Esophagus muscularis mucosa (tissue), 4 donors: Measurements from ENCODE around the gene ITFG2. TPM values are rescaled to one million over a fixed set of nuclear protein-coding genes. Genes with fewer than 3 reads are reported as not detected.

Source experiments
- DNase-seq: peaks from one replicate; pipeline ENCODE4 v3.0.0-alpha.2; 2017; ENCODE audit errors: extremely low spot score
- H3K27ac ChIP-seq, 4 donors: fragments of 200-600 bp; sonication (generic); replicated peaks in 1 of 4; 1 replicate in 3 of 4; 2 replicates in 1 of 4; pipeline ENCODE4 v1.5.1; 2016 to 2019; ENCODE audit warnings: mild to moderate bottlenecking in 1 of 4
- H3K27me3 ChIP-seq, 4 donors: fragments of 200-600 bp; sonication (generic); one replicate each; pipeline versions ENCODE4 v1.5.1 to v1.6.0; 2016 to 2019
- H3K36me3 ChIP-seq, 4 donors: fragments of 200-600 bp; sonication (generic); one replicate each; pipeline ENCODE4 v1.5.1; 2016 to 2019
- H3K4me1 ChIP-seq, 4 donors: fragments of 200-600 bp; sonication (generic); one replicate each; pipeline ENCODE4 v1.5.1; 2016 to 2019
- H3K4me3 ChIP-seq, 4 donors: fragments of 200-600 bp; sonication (generic); 1 replicate in 2 of 4; 2 replicates in 2 of 4; pipeline ENCODE4 v1.5.1; 2016 to 2019; ENCODE audit warnings: mild to moderate bottlenecking in 4 of 4, moderate library complexity in 1 of 4
- H3K9me3 ChIP-seq, 4 donors: fragments of 200-600 bp; sonication (generic); 1 replicate in 3 of 4; 2 replicates in 1 of 4; pipeline ENCODE4 v1.5.1; 2016 to 2019
- EP300 ChIP-seq: sonication (generic); formaldehyde crosslinking; IDR thresholded peaks from one replicate; pipeline ENCODE4 v1.6.1; 2017; ENCODE audit warnings: antibody characterized with exemption
- POLR2A ChIP-seq: fragments of 450-650 bp; IDR thresholded peaks from one replicate; pipeline ENCODE4 v1.6.1; 2017; ENCODE audit warnings: antibody characterized with exemption, moderate library complexity, mild to moderate bottlenecking, low read depth
- POLR2AphosphoS5 ChIP-seq, 2 donors: sonication (generic); formaldehyde crosslinking; IDR thresholded peaks; one replicate each; pipeline ENCODE4 v1.6.1; 2017; ENCODE audit warnings: antibody characterized with exemption in 2 of 2
- WGBS: methylation state at CpG from one replicate; pipeline ENCODE4 v1.1.5; 2018; 5-methylcytosine and 5-hydroxymethylcytosine counted together
- intact Hi-C: fragments of 100-400 bp; cut with DNase I; formaldehyde crosslinking; loops from one replicate; pipeline ENCODE4 v1.15.1; 2023
- total RNA-seq, 4 donors: library from RNA; depleted of rRNA; stranded (reverse); fragments of >200 nt; gene quantifications; one replicate each; pipeline versions ENCODE4 v1.1.0 to v1.2.1, GENCODE V29; 2016
- TF ChIP-seq, protein P1 (sequence below), 3 experiments: fragments of 200-600 bp in 2 of 3; fragments of 450-650 bp in 1 of 3; sonication (generic) in 2 of 3; IDR thresholded peaks; one replicate each; pipeline ENCODE4 v1.5.1; 2017 to 2019; ENCODE audit warnings: antibody characterized with exemption in 3 of 3, mild to moderate bottlenecking in 2 of 3, moderate library complexity in 1 of 3

The ITFG2 gene
- total RNA-seq, 4 donors from 2014 or later = 13.6 to 26.2 (median 21.8) TPM

DNA sequence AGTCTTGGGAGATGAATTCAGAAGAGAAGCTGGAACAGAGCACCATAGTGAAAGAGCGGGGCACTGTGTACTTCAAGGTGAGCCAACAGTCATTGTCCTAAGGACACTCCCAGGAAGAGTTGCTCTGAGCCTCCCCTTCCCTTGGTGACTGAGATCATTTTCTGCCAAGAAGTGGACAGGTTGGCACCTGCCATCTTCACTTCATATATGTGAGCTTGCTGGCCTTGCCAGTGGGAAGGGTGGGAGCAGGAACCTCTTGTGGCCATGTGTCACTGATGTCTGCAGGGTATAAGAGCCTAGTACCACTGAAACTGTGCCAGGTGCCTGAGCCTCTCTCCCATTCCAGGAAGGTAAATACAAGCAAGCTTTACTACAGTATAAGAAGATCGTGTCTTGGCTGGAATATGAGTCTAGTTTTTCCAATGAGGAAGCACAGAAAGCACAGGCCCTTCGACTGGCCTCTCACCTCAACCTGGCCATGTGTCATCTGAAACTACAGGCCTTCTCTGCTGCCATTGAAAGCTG is 12.4 kb upstream of the ITFG2 start:
- intact Hi-C loops = no loop called here
- TF ChIP-seq POLR2A (no peak), POLR2AphosphoS5 (IDR thresholded peaks at IDR 0.05) (no peak), EP300 (no peak)
- TF ChIP-seq, protein P1, sequence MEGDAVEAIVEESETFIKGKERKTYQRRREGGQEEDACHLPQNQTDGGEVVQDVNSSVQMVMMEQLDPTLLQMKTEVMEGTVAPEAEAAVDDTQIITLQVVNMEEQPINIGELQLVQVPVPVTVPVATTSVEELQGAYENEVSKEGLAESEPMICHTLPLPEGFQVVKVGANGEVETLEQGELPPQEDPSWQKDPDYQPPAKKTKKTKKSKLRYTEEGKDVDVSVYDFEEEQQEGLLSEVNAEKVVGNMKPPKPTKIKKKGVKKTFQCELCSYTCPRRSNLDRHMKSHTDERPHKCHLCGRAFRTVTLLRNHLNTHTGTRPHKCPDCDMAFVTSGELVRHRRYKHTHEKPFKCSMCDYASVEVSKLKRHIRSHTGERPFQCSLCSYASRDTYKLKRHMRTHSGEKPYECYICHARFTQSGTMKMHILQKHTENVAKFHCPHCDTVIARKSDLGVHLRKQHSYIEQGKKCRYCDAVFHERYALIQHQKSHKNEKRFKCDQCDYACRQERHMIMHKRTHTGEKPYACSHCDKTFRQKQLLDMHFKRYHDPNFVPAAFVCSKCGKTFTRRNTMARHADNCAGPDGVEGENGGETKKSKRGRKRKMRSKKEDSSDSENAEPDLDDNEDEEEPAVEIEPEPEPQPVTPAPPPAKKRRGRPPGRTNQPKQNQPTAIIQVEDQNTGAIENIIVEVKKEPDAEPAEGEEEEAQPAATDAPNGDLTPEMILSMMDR (IDR thresholded peaks at IDR 0.05) = no peak
- peaks cover 61 to 83% (median 79%) of the 10 kb centered on the region in 4 donors for H3K36me3 ChIP-seq
- no peak overlapping the region for H3K27ac ChIP-seq
- no peak for DNase-seq
- H3K4me1 ChIP-seq = peaks cover 40 to 53% (median 49%) of the 10 kb centered on the region in 4 donors
- H3K27me3 ChIP-seq = no peaks in the 10 kb centered on the region
- H3K9me3 ChIP-seq = no peaks in the 10 kb centered on the region
- WGBS = 91% methylated on average over 3 of the region's 3 CpGs
- no peak overlapping the region for H3K4me3 ChIP-seq

GRCh38 chr12:2801044-2801783 is 11.3 kb upstream of the ITFG2 start:
- Histone ChIP-seq H3K4me3 (no peak overlapping the region), H3K27ac (no peak overlapping the region), H3K9me3 (no peaks in the 10 kb centered on the region), H3K4me1 (peaks cover 39 to 50% (median 45%) of the 10 kb centered on the region in 4 donors), H3K36me3 (peaks cover 61 to 91% (median 88%) of the 10 kb centered on the region in 4 donors), H3K27me3 (no peaks in the 10 kb centered on the region)
- no peak for TF ChIP-seq POLR2A
- TF ChIP-seq, protein P1 (IDR thresholded peaks at IDR 0.05) = no peak
- DNase-seq = no peak
- intact Hi-C loops = no loop called here
- 78% methylated on average over 16 of the region's 16 CpGs for WGBS

GRCh38 chr12:2803635-2804392 is 8.7 kb upstream of the ITFG2 start:
- DNase-seq = no peak
- 86% methylated on average over 7 of the region's 7 CpGs for WGBS
- TF ChIP-seq EP300 (no peak), POLR2A (no peak), POLR2AphosphoS5 (IDR thresholded peaks at IDR 0.05) (no peak)
- TF ChIP-seq, protein P1 (IDR thresholded peaks at IDR 0.05) = no peak
- intact Hi-C loops = no loop called here
- Histone ChIP-seq H3K4me3 (no peak overlapping the region), H3K27ac (peak overlapping the region in 3 of 4 donors; percentile 13 to 36 (median 28)), H3K9me3 (no peaks in the 10 kb centered on the region), H3K4me1 (peaks cover 20 to 29% (median 24%) of the 10 kb centered on the region in 4 donors), H3K27me3 (no peaks in the 10 kb centered on the region), H3K36me3 (peaks cover 49 to 76% (median 71%) of the 10 kb centered on the region in 4 donors)

DNA sequence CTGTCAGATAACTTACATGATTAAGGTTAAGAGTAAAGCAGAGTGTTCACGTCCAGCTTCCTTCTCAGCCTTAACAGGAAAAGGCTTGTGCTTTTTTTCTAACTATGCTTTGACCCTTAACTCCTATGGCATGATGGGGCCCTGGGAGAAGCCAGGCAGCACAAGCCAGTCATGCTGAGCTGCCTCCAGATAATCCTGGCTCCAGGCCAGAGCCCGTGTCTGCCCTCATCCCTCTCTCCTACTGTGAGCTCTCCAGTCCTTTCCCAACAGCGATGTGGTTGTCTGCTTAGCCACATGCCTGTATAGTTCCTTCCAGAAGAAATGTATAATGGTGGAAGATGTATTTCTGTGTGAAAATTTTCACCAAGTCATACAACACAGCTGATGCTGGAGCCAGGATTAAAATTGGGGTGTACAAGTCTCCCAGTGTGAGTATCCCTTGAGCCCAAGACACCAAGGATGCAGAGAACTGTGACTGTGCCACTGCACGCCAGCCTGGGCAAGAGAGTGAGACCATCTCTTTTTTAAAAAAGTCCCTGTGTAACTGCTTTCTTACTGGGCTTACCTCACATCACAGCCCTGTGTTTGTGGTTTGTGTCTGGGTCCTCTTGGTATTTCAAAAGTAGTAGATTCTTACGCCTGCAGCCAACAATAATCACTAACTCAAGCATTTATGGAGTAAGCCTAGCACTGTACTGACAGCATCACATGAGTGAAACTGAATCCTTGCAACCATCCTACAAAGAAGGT is 7.9 kb upstream of the ITFG2 start:
- intact Hi-C loops = no loop called here
- Histone ChIP-seq H3K36me3 (peaks cover 42 to 69% (median 63%) of the 10 kb centered on the region in 4 donors), H3K27me3 (no peaks in the 10 kb centered on the region), H3K27ac (peak overlapping the region in 3 of 4 donors; percentile 3 to 36 (median 13)), H3K9me3 (no peaks in the 10 kb centered on the region), H3K4me1 (peaks cover 20 to 29% (median 23%) of the 10 kb centered on the region in 4 donors), H3K4me3 (no peak overlapping the region)
- TF ChIP-seq, protein P1 (IDR thresholded peaks at IDR 0.05) = no peak
- TF ChIP-seq POLR2A (no peak), POLR2AphosphoS5 (IDR thresholded peaks at IDR 0.05) (no peak), EP300 (no peak)
- DNase-seq = no peak
- WGBS = 51% methylated on average over 5 of the region's 5 CpGs
